ACHN (cell line): ENCODE results near the gene ANO3.
"Not testable (repeated sequence)": the region's sequence is repeated elsewhere in the genome, so short reads cannot be mapped to it uniquely, and the experiment has no call there.

Experiments
- DNase-seq: peaks from one replicate; pipeline ENCODE4 v3.0.0-alpha.2; 2015
- in situ Hi-C: cut with HindIII; loops from 2 replicates; pipeline ENCODE4 v1.10.0; 2017; ENCODE audit warnings: low sequenced_read_pairs, low pct_ligation_motif_present, low pct_unique_long_range_greater_than_20kb

Gene ANO3

DNA sequence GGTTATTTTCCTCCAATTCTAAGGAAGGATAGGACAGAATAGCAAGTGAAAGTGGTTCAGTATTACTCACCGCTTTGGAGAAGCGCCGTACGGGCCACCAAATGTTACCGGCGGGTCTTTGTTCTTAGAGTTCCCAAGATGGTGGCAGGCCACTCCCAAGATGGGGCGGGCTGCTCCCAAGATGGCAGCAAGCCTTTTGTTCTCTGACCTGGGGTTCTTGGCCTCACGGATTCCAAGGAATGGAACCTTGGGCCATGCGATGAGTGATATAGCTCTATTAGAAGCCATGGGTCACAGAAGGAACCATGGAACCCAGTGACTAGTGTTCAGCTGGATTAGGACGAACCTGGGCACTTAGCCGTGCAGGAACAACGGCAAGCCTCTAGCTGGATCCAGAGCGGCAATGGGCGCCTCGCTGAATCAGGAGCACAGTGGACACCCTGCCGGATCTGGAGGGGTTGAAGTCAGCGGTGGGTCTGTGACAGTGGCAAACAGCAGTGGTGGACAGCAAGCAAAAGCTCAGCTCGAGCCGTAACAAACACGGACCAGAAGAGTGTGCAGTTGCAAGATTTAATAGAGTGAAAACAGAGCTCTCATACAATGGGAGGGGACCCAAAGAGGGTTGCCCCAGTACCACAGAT, 265.2 kb downstream of the ANO3 start:
- DNase-seq, in situ Hi-C loops: not testable (repeated sequence)

DNA sequence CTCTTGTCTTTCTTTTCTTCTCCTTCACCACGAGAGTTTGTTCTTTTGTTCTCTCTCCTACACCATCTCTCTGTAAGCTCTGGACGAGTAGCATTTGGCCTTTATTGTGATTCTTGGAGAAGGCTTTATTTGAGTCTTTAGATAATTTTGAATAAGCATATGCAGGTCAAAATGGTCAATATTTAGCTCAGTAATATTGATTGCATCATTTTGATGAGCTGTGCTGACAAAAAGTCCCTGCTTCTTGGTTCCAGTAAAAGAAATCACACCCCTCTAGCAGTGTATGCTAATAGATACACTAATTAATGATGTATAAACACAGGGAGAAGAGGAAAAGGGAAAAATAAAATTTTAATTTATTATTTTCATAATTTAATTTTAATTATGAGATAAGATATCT, 266.0 kb downstream of the ANO3 start:
- DNase-seq: no peak
- in situ Hi-C loops: no loop called here

DNA sequence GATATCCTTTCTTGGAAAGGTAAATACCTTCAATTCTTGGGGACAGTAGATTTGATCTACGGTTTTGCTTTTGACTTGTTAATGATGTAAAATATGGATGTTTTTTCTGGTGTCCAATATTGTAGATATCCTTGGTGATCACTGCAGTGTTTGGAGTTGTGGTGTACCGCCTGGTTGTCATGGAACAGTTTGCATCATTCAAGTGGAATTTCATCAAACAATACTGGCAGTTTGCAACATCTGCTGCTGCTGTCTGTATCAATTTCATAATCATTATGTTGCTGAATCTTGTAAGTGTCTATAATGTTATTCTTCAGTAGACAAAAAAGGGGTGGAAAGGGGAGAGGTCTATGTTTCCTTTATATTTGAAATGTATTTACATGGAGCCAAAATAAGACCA, 267.5 kb downstream of the ANO3 start:
- in situ Hi-C loops: no loop called here
- DNase-seq: no peak

DNA sequence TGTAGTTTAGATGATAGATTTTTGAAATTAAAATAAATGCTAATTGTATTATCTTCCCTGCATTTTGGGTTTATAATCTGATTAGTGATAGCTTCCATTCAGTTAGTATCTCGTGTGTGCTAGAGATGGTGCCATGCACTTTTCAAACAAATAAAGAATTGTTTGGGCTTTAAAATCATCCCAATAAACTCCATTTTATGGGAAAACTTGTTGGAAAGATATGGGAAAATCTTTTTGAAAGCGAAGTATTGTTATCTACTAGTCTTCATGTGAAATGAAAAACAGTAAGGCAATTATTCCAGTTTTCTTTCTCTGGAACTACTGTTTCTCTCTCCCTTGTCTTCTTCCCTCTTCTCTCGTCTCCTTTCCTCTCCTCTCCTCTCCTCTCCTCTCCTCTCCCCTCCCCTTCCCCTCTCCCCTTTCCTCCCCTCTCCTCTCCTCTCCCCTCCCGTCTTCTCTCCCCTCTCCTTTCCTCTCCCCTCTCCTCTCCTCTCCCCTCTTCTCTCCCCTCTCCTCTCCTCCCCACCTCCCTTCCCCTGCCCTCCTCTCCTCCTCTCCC, 268.0 kb downstream of the ANO3 start:
- in situ Hi-C loops: no loop called here
- DNase-seq: no peak

DNA sequence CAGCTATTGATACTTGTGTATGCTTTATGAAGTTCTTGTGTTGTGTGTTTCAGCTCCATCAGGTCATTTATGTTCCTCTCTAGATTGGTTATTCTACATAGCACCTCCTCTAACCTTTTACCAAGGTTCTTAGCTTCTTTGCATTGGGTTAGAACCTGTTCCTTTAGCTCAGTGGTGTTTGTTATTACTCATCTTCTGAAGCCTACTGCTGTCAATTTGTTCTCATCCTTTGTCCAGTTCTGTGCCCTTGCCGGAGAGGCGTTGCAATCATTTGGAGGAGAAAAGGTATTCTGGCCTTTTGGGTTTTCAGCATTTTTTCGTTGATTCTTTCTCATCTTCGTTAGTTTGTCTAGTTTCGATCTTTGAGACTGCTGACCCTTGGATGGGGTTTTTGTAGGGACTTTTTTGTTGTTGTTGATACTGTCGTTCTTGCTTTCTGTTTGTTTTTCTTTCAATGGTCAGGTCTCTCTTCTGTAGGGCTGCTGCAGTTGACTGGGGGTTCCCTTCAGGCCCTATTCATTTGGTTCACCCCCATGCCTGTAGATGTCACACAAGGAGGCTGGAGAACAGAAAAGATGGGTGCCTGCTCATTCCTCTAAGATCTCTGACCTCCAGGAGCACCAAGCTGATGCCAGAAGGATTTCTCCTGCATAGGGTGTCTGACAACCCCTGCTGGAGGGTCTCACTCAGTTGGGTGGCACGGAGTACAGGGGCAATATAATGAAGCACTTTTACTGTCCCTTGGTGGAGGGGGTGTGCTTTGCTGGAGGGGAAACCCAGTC, 276.0 kb downstream of the ANO3 start:
- in situ Hi-C loops: no loop called here
- DNase-seq: no peak

DNA sequence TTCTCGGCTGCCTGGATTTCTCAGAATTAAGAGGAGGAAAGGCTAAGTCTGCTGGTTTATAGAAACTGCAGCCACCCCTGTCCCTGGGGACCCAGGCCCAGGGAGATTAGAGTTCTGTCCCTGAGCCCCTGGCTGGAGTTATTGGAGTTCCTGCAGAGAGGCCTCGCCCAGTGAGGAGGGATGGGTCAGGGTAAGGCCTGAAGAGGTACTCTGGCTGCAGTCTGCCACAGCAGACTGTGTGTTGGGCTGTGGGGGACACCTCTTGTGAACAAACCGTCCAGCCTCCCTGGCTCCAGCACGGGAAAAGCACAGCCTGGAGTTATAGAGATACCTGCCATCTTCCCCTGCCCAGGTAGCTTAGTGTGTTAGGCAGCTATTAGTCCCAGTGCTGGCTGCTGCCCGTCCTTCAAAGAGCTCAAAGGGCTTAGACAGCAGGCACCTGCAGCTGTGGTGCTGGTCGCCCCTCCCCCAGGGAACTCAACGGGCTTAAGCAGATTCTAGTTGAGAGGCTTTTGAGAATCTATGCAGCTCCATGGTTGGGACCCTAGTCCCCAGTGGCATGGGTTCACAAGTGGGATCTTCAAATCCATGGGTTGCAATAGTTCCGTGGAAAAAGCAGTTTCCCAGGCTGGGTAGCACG, 276.7 kb downstream of the ANO3 start:
- in situ Hi-C loops: no loop called here
- no peak for DNase-seq

DNA sequence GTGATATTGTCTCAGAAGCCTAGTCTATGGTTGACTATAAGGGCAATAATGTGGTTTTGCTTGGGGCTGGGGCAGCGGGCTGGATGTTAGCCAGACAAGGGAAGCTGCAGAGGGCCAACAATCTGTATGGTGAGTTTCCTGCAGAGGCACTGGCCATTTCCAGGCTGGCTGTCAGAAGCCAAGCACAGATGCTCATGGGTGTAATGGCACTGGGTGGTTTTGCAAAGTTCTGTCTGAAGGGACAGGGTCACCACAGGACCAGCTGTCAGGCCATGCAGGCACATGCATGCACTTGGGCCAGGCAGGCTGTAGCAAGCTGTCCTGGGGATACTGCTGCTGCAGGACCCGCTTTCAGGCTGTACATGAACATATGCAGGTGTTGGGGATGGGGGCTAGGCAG, 281.8 kb downstream of the ANO3 start:
- in situ Hi-C loops: no loop called here
- DNase-seq: no peak

DNA sequence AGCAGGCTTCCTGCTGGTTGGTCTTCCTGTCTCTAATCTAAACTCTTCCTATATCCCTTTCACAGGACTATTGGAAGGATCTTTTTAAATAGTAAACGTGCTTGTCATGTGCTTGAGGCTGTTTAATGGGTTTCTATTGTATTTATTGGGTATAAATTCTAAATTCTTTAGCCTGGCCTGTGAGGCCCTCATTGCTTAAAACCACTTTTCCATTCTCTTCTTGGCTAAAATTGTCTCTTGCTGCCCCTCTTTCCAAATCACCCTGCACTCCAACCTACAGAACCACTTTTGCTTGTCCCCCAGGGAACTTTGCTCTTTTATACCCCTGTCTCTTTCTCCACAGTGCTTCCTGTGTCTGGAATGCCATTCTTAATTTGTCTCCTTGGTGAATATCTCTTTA, 286.5 kb downstream of the ANO3 start:
- DNase-seq: no peak
- in situ Hi-C loops: no loop called here

DNA sequence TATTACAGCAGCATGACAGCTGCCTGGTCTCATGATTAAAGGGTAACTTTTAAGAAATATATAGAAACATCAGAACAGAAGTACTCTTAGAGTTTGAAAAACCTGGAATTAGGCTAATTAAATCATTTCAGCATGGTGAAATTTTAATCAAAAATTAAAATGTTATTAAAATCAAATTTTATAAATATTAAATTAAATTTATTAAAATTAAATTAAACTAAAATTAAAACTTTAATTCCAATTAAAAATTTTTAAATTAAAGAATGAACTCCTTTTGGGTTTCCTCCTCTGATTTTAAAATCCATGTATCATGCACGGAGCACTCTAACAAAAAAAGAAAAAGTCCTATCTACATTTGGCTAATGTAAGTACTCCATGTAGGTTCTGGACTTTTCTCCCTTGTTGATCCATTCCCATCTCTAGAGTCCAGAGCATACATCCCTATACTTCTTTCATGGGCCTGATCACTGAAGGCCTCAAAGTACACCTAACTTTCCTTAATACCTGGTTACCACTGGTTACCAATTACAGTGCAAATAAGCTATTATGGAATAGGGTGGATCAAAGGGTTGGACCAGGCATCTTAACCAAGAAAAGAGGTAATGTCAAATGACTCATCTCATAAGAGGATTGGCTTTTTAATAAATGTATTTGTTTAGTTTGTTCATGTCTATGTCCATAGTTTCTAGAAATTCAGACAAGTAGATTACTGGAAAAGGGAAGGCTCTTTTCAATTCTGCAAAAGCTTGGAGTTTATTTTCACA, 288.5 kb downstream of the ANO3 start:
- in situ Hi-C loops: no loop called here
- DNase-seq: no peak

DNA sequence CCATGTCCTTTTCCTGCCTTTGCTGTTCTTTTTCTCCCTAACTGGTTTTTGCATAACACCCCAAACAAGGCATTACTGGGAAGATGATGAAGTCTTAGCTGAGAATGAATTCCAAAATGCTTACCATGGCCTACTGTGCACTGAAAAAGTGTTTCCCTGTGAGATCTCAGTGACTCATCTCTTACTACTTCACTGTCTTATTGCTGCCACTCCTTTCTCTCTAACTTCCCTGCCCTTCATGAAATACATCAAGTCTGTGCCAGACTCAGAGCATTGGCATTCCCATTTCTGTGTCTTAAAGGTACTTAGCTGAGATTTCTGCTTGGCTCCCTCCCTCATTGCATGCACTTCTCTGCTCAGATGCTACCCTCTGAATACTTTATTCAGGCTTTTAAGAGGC, 289.2 kb downstream of the ANO3 start:
- in situ Hi-C loops: no loop called here
- peak; percentile 67 for DNase-seq

DNA sequence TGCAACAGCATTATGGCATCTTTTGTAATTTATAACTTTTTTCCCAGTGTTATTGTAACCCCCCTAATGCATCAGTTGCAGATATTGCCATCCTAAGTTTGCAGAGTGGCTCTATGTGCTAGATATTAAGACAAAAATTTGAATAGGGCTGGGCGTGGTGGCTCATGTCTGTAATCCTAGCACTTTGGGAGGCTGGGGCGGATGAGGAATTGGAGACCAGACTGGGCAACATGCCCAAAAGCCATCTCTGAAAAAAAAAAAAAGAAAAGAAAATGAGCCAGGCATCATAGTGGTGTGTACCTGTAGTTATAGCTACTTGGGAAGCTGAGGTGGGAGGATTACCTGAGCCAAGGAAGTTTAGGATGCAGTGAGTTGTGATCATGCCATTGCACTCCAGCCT, 290.3 kb downstream of the ANO3 start:
- in situ Hi-C loops: no loop called here

DNA sequence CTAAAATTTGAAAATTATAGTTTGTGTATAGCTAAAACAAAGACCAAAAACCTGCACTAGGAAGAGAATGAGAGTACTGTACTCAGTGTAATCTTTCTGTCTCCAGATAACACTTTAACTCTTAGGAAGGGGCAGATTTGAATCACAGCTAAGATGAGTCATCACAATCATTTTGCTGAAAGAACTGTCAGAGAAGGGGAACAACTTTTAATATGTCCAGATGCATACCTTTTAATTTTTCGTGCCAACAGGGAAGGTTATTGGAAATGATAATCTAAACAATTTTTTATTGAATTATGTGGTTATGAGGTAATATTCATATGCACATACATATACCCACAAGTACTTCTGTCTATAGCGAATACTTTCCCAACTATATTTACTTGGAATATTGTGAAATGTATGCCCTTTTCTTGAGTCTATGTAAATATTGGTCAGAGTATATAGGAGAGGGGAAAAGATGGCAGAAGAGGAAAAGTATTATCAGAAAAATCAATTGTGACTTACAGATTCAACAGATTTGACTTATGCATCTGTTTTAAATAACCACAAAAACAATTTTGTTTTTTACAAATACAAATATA, 291.2 kb downstream of the ANO3 start:
- DNase-seq: peak; percentile 22
- in situ Hi-C loops: no loop called here

More for the DNA sequence above, 290.3 kb downstream of the ANO3 start:
- no peak for DNase-seq

DNA sequence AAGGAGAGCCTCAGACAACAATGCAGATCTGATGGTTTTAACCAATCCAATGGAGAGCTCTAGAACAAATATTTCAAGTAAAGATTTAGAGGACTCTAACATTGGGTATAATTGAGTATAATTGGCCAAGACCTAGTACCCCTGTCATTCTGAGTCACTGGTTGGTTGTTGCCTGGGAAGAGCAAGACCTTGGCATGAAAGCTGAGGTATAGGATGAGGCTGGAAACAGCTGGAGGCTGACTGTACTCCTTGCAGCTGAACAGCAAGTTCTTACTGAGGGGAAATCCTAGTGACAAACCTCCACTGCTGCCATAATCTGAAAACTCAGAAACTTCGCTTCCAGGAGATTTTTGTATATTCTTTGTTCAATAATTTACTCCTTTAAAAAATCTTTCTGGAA, 294.4 kb downstream of the ANO3 start:
- in situ Hi-C loops: no loop called here
- DNase-seq: no peak

DNA sequence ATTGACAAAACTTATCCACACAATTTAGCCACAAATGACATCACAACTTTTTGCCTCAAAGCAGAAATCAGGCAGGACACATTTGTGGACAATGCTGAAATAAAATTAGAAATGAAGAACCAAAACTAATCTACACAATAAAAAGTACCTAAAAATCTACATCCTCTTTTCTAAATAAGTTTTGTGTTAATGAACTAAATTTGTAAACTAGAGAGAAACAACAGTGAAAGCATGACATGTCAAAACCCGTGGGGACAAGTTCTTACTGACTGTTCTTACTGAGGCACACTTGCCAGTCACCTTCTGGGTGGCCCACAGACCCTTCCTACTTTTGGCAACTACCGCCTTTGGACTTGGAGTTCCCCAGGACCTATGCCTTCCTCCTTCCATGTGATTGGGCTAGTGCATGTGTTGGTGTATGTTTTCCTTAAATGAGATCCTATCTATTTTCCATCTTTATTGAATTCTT, 300.8 kb downstream of the ANO3 start:
- in situ Hi-C loops: no loop called here
- no peak for DNase-seq

DNA sequence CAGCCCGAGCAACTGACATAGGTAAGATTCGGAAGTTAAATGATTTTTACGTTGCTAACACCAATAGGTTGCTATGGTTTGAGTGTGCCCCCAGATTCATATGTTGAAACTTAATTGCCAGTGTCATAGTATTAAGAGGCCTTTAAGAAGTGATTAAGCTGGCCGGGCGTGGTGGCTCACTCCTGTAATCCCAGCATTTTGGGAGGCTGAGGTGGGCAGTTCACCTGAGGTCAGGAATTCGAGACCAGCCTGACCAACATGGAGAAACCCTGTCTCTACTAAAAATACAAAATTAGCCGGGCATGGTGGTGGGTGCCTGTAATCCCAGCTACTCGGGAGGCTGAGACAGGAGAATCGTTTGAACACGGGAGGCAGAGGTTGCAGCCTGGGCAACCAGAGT, 311.4 kb downstream of the ANO3 start:
- DNase-seq, in situ Hi-C loops: not testable (repeated sequence)

DNA sequence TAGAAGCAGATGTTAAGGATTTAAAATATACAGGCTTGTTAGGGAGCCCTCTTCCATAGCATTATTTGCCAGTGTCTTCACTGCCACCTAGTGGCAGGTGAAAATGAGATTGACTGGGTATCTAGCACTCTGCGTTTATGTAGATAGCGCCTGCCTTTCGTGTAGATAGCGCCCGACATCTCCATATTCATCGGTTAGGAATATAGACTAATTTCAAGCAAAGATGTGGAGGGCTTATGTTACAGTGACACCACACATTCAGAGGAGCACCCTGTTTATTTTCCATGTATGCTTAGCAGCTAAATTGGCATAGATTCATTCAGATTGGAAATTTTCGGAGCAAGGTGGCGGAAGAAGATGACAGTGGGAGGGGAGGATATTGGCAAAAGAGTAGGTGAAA, 318.0 kb downstream of the ANO3 start:
- peak; percentile 65 for DNase-seq
- in situ Hi-C loops: no loop called here

DNA sequence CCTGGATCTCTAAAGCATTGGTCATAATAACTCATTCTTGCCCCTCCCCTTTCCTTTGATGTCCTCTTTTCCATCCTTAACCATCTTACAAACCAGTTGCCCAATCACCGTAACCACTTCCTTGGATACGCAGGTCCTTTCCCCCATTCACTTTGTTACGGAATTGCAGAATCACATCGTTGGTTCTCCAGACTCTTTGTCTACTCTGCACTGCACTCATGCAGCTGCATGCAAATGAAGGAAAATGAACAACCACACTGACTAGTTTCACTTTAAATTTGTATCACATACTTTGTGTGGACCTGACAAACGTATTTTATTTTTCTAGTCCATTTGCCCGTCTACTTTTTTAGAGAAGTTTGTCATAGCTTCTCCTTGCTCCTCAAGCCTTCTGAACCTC, 320.0 kb downstream of the ANO3 start:
- in situ Hi-C loops: no loop called here
- DNase-seq: no peak

DNA sequence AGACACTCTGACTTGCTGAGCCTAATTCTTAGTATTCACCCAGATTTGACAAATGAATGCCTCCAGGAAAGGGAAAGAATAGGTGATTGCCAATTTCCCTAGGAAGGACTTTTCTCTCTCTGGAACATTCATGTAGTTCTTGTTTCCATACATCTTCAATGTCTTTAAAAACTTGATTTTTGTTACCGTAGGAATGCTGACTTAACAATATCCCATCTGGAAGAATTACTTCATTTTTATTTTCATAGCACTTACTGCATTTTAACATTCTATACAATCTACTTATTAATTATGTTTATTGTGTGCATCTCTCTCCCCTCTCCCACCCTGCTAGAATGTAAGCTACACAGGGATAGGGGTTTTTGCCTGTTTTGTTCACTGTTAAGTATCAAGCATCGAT, 323.4 kb downstream of the ANO3 start:
- DNase-seq: no peak
- in situ Hi-C loops: no loop called here
